CD8-positive, alpha-beta memory T cell (primary cell): ENCODE results near the gene ZGPAT. TPM values are rescaled to one million over a fixed set of nuclear protein-coding genes. Genes with fewer than 3 reads are reported as not detected.

Experiments
- CTCF ChIA-PET: fragments of 350-600 bp; sonication (Branson Sonifier 250); formaldehyde crosslinking; loops from one replicate; lab custom pipeline; 2021; ENCODE audit warnings: antibody characterized with exemption; lab: Charles Lee
- POLR2A ChIA-PET: fragments of 350-600 bp; sonication (Branson Sonifier 250); formaldehyde crosslinking; loops from one replicate; lab custom pipeline; 2021; ENCODE audit warnings: antibody characterized with exemption; lab: Charles Lee
- DNase-seq, 5 donors: peaks; one replicate each; pipeline versions ENCODE4 v3.0.0 to v3.0.0-alpha.2; 2020 to 2022; ENCODE audit warnings: mixed read lengths in 1 of 5
- H3K27ac ChIP-seq: one replicate; pipeline ENCODE4 v1.7.0; 2013; ENCODE audit warnings: low read depth, mild to moderate bottlenecking, low read length, moderate library complexity
- H3K27me3 ChIP-seq: 2 replicates; pipeline ENCODE4 v1.7.0; 2013; ENCODE audit warnings: low read length, mild to moderate bottlenecking; ENCODE audit not compliant: insufficient read depth, poor library complexity, severe bottlenecking
- H3K36me3 ChIP-seq: 2 replicates; pipeline ENCODE4 v1.7.0; 2013; ENCODE audit warnings: mild to moderate bottlenecking, low read length, moderate library complexity; ENCODE audit not compliant: insufficient read depth
- H3K4me1 ChIP-seq: 2 replicates; pipeline ENCODE4 v1.7.0; 2013; ENCODE audit warnings: mild to moderate bottlenecking, low read length, moderate library complexity; ENCODE audit not compliant: insufficient read depth
- H3K4me3 ChIP-seq: 2 replicates; pipeline ENCODE4 v1.7.0; 2013; ENCODE audit warnings: mild to moderate bottlenecking, low read length
- H3K9me3 ChIP-seq: 2 replicates; pipeline ENCODE4 v1.7.0; 2013; ENCODE audit warnings: mild to moderate bottlenecking, low read length
- H3K27ac Mint-ChIP-seq, 8 donors: one replicate each; pipeline ENCODE4 v1.8.0; 2020 to 2021; ENCODE audit warnings: mixed read lengths in 8 of 8, mild to moderate bottlenecking in 6 of 8, inconsistent platforms in 3 of 8, moderate library complexity in 3 of 8
- H3K27me3 Mint-ChIP-seq, 2 donors: one replicate each; pipeline ENCODE4 v1.8.0; 2020 to 2021; ENCODE audit warnings: mixed read lengths in 2 of 2, mild to moderate bottlenecking in 1 of 2, moderate library complexity in 1 of 2
- H3K36me3 Mint-ChIP-seq, 3 donors: one replicate each; pipeline ENCODE4 v1.8.0; 2020 to 2021; ENCODE audit warnings: mixed read lengths in 3 of 3, inconsistent platforms in 1 of 3, mild to moderate bottlenecking in 1 of 3
- H3K4me1 Mint-ChIP-seq, 3 donors: one replicate each; pipeline ENCODE4 v1.8.0; 2020 to 2021; ENCODE audit warnings: mixed read lengths in 3 of 3, inconsistent platforms in 1 of 3, mild to moderate bottlenecking in 1 of 3
- H3K4me3 Mint-ChIP-seq, 7 donors: one replicate each; pipeline ENCODE4 v1.8.0; 2020 to 2021; ENCODE audit warnings: mixed read lengths in 7 of 7, mild to moderate bottlenecking in 6 of 7, moderate library complexity in 4 of 7, inconsistent platforms in 2 of 7
- H3K9me3 Mint-ChIP-seq, 5 donors: one replicate each; pipeline ENCODE4 v1.8.0; 2020 to 2022; ENCODE audit warnings: mixed read lengths in 5 of 5, mild to moderate bottlenecking in 3 of 5, moderate library complexity in 2 of 5, inconsistent platforms in 1 of 5
- polyA plus RNA-seq: library from polyadenylated mRNA; unstranded; fragments of 300-500 nt; fragmentation: Illumina TruSeq; gene quantifications from one replicate; pipeline ENCODE4 v1.2.3, GENCODE V29; 2021
- total RNA-seq, 2 experiments: library from RNA; stranded (reverse); gene quantifications; one replicate each; pipeline ENCODE4 v1.2.3, GENCODE V29; 2021

The ZGPAT gene
- total and polyA plus RNA-seq, 3 experiments from 2014 or later = 29.7 to 77.5 (median 29.9) TPM

DNA sequence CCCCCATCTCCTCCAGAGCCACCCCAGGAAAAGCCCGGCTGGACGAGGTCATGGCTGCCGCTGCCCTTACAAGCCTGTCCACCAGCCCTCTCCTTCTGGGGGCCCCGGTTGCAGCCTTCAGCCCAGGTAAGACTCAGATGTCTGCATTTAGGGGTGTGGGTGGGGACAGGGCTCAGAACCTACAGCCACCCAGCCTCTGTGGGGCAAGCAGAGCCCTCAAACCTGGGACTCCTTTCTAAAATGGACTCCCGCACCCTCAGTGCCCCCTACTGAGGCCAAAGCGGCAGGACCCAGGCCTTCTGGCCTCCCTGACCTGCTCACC, 33.5 kb downstream of the ZGPAT start:
- H3K36me3 Mint-ChIP-seq = peaks cover 0 to 17% (median 0%) of the 10 kb centered on the region in 3 donors
- Histone ChIP-seq H3K9me3 (no peaks in the 10 kb centered on the region), H3K4me1 (peaks cover 19% of the 10 kb centered on the region), H3K27me3 (no peaks in the 10 kb centered on the region), H3K27ac (peak overlapping the region; percentile 38), H3K4me3 (no peak overlapping the region), H3K36me3 (peaks cover 11% of the 10 kb centered on the region)
- ChIA-PET CTCF (interaction anchor here (0.8 to 2.4 kb wide), 5 partner anchors 10 to 46 kb away, joined by 3 to 21 read pairs (median 6); partner anchors contain the start of genes ARFRP1 and ZGPAT), POLR2A (interaction anchor here (0.6 to 1.7 kb wide), 5 partner anchors 9 to 41 kb away, joined by 4 to 16 read pairs (median 5); partner anchors contain the start of genes ARFRP1 and ZGPAT)
- peaks cover 0 to 2% of the 10 kb centered on the region in 2 donors for H3K27me3 Mint-ChIP-seq
- H3K27ac Mint-ChIP-seq = peak overlapping the region in 2 of 8 donors; percentile 33 to 89
- H3K9me3 Mint-ChIP-seq = no peaks in the 10 kb centered on the region
- no peak for DNase-seq
- H3K4me1 Mint-ChIP-seq = peaks cover 1 to 14% (median 4%) of the 10 kb centered on the region in 3 donors
- H3K4me3 Mint-ChIP-seq = peak overlapping the region in 6 of 7 donors; percentile 41 to 87 (median 62)

DNA sequence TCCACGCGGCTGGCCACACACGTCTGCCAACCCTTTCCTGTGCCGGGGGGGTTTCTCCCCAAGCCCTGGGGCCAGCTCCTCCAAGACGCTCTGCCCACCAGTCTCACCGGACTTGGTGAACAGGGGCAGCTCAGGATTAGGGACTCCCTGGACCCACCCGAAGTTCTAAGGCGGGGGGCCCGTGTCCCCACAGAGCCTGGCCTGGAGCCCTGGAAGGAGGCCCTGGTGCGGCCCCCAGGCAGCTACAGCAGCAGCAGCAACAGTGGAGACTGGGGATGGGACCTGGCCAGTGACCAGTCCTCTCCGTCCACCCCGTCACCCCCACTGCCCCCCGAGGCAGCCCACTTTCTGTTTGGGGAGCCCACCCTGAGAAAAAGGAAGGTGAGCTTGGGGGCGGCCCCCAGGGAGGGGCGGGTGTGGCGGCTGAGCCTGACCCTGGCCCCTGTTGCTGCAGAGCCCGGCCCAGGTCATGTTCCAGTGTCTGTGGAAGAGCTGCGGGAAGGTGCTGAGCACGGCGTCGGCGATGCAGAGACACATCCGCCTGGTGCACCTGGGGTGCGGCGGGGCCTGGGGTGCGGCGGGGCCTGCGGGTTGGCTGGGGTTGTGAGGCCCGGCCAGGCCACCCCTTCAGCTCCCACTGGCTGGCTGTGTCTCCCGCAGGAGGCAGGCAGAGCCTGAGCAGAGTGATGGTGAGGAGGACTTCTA, 34.0 kb downstream of the ZGPAT start:
- peaks cover 11% of the 10 kb centered on the region for H3K36me3 ChIP-seq
- H3K9me3 Mint-ChIP-seq = no peaks in the 10 kb centered on the region
- no peaks in the 10 kb centered on the region for H3K27me3 ChIP-seq
- H3K4me1 Mint-ChIP-seq = peaks cover 0 to 9% (median 0%) of the 10 kb centered on the region in 3 donors
- peak overlapping the region in 2 of 8 donors; percentile 33 to 89 for H3K27ac Mint-ChIP-seq
- H3K36me3 Mint-ChIP-seq = peaks cover 0 to 13% (median 0%) of the 10 kb centered on the region in 3 donors
- CTCF ChIA-PET = interaction anchor here (1.3 to 2.4 kb wide), 4 partner anchors 9 to 41 kb away, joined by 3 to 21 read pairs (median 7); partner anchors contain the start of genes ARFRP1 and ZGPAT
- H3K4me3 ChIP-seq = no peak overlapping the region
- no peak overlapping the region for H3K27ac ChIP-seq
- no peaks in the 10 kb centered on the region for H3K27me3 Mint-ChIP-seq
- no peaks in the 10 kb centered on the region for H3K9me3 ChIP-seq
- H3K4me1 ChIP-seq = peaks cover 18% of the 10 kb centered on the region
- H3K4me3 Mint-ChIP-seq = peak overlapping the region in 5 of 7 donors; percentile 41 to 71 (median 56)
- POLR2A ChIA-PET = interaction anchor here (0.6 to 1.7 kb wide), 6 partner anchors 9 to 40 kb away, joined by 4 to 16 read pairs (median 5); partner anchors contain the start of genes ARFRP1 and ZGPAT
- DNase-seq = no peak

DNA sequence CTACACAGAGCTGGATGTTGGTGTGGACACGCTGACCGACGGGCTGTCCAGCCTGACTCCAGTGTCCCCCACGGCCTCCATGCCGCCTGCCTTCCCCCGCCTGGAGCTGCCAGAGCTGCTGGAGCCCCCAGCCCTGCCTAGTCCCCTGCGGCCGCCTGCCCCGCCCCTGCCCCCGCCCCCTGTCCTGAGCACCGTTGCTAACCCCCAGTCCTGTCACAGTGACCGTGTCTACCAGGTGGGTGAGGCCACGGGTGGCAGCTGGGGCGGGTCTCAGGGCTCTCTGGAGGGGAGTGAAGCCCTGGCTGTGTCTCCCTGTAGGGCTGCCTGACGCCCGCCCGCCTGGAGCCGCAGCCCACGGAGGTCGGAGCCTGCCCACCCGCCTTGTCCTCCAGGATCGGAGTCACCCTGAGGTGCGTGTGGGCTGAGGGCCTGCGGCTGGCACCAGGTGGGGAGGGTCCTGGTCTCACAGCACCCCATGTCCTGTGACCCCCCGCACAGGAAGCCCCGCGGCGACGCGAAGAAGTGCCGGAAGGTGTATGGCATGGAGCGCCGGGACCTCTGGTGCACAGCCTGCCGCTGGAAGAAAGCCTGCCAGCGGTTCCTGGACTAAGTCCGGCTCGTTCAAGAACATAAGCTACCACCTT, 34.7 kb downstream of the ZGPAT start:
- ChIA-PET POLR2A (interaction anchor here (1.3 kb wide), 1 partner anchor 35 kb away, joined by 5 read pairs; the partner anchor contains the start of genes ARFRP1 and ZGPAT), CTCF (interaction anchor here (1.3 to 2.4 kb wide), 2 partner anchors 36 to 41 kb away, joined by 4 to 21 read pairs; partner anchors contain the start of genes ARFRP1 and ZGPAT)
- Histone ChIP-seq H3K4me3 (no peak overlapping the region), H3K27me3 (no peaks in the 10 kb centered on the region), H3K4me1 (peaks cover 18% of the 10 kb centered on the region), H3K9me3 (no peaks in the 10 kb centered on the region), H3K36me3 (peaks cover 11% of the 10 kb centered on the region), H3K27ac (no peak overlapping the region)
- Mint-ChIP-seq H3K9me3 (no peaks in the 10 kb centered on the region), H3K27ac (no peak overlapping the region), H3K36me3 (peaks cover 0 to 11% (median 0%) of the 10 kb centered on the region in 3 donors), H3K4me1 (peaks cover 0 to 8% (median 0%) of the 10 kb centered on the region in 3 donors), H3K27me3 (no peaks in the 10 kb centered on the region), H3K4me3 (no peak overlapping the region)
- no peak for DNase-seq

DNA sequence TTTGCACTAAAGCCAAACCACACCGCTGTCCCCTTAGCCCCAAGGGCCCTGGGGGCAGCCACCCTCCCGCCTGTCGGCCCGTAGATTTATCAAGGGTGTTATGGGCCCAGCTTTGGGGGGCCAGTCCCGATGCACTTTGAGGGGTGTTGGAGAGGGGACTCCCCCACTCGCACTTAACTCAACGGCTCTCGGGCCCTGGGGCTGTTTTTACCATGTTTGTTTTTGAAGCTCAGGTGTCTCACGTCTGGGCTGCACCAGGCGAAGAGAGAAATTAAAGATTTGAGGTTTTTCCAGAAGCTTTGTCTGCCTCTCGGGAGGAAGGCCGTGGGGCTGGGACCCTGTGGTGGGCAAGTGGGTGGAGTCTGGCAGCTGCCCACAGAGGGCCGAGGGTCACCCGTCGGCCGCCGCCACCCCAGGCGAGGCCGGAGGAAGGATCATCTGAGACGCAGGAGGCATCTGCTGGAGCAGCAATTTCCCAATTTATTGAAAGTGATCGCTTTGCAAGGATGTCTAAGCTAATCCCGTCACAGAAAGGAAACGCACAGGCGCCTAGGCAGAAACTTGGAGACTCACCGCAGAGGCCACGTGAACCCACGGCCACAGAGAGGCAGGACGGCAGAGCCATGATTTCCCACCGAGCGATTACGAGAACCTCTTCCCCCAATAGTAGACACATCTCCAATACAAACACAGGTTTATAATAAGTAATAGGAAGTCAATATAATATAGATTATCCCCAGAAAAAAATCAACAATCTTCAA, 35.6 kb downstream of the ZGPAT start:
- no peaks in the 10 kb centered on the region for H3K9me3 Mint-ChIP-seq
- peaks cover 0 to 7% (median 0%) of the 10 kb centered on the region in 3 donors for H3K4me1 Mint-ChIP-seq
- POLR2A ChIA-PET = interaction anchor here (0.6 to 1.3 kb wide), 2 partner anchors 15 to 36 kb away, joined by 3 to 5 read pairs; partner anchors contain the start of genes ARFRP1 and ZGPAT
- no peaks in the 10 kb centered on the region for H3K27me3 Mint-ChIP-seq
- peaks cover 14% of the 10 kb centered on the region for H3K4me1 ChIP-seq
- CTCF ChIA-PET = interaction anchor here (1.2 to 1.4 kb wide), 2 partner anchors 8 to 36 kb away, joined by 3 read pairs; partner anchors contain the start of genes ARFRP1 and ZGPAT
- peak overlapping the region in 4 of 8 donors; percentile 35 to 76 (median 63) for H3K27ac Mint-ChIP-seq
- no peak overlapping the region for H3K27ac ChIP-seq
- no peak overlapping the region for H3K4me3 ChIP-seq
- H3K4me3 Mint-ChIP-seq = peak overlapping the region in 2 of 7 donors; percentile 33 to 74
- DNase-seq = no peak
- peaks cover 0 to 11% (median 0%) of the 10 kb centered on the region in 3 donors for H3K36me3 Mint-ChIP-seq
- H3K27me3 ChIP-seq = no peaks in the 10 kb centered on the region
- no peaks in the 10 kb centered on the region for H3K9me3 ChIP-seq
- peaks cover 11% of the 10 kb centered on the region for H3K36me3 ChIP-seq

DNA sequence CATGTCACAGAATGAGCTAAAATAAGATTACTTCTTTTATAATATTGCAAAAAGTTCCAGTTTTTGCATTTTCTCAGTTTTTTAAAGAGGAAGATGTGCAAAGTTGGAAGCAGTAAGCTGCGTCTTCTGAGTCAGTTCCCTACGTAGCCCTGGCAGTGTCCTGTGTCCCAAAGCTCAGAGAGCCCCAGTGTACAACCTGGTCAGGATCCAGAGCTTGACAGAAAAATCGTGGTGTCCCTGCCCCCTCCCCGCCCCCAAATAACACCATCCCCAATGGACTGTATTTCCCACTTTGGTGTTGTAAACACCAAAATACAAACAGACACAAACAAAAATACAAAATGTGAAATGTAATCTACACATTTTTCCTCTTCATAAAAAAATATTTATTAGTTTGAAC, 36.3 kb downstream of the ZGPAT start:
- Mint-ChIP-seq H3K4me3 (no peak overlapping the region), H3K27ac (peak overlapping the region in 1 of 8 donors; percentile 26), H3K36me3 (peaks cover 0 to 11% (median 0%) of the 10 kb centered on the region in 3 donors), H3K9me3 (no peaks in the 10 kb centered on the region), H3K27me3 (no peaks in the 10 kb centered on the region), H3K4me1 (peaks cover 0 to 9% (median 5%) of the 10 kb centered on the region in 3 donors)
- DNase-seq = no peak
- CTCF ChIA-PET = interaction anchor here (1.2 to 1.4 kb wide), 2 partner anchors 8 to 36 kb away, joined by 3 read pairs; partner anchors contain the start of genes ARFRP1 and ZGPAT
- peaks cover 11% of the 10 kb centered on the region for H3K36me3 ChIP-seq
- peaks cover 9% of the 10 kb centered on the region for H3K4me1 ChIP-seq
- H3K27me3 ChIP-seq = no peaks in the 10 kb centered on the region
- POLR2A ChIA-PET = no interaction called here
- H3K9me3 ChIP-seq = no peaks in the 10 kb centered on the region
- no peak overlapping the region for H3K4me3 ChIP-seq
- no peak overlapping the region for H3K27ac ChIP-seq

DNA sequence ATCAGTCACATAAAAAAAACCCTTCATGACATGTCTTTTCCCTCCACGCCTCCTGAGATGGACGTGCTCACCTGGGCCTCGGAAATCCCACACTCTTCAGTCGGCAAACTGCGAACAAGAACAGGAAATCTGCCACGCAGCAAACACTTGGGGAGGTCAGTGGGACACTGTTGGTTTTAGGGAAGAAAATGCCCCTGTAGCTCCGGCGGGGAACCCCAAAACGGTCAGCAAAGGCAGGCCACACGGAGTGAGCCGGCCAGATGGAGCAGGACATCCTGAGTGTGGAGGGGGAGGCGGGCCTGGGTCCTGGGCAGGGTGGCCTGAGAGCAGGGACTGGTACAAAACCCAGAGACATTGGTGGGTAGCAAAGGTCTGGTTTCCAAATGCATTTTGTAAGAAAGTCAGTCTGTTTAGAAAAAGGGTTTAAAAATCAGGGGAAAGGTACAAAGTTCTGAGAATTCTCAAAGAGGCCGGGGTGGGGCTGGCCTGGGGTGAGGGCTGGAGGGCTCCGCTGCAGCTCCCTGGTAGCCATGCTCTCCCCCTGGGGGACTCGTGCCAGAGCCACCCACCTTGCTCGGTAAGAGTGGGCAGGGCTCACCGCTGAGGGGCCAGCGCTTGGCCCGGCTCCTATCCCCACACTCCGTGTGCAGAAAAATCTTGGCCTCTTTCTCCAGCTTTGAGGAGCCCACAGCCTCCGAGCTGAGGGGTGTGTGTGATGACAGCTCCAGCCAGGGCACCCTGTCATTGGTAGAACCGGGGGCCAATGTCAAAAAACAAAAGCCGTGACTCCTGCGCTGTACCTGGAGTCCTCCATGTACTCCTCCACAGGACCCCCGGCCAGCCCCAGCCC, 37.0 kb downstream of the ZGPAT start:
- H3K9me3 Mint-ChIP-seq = no peaks in the 10 kb centered on the region

More for the DNA sequence above, 37.0 kb downstream of the ZGPAT start:
- peaks cover 11% of the 10 kb centered on the region for H3K36me3 ChIP-seq
- Mint-ChIP-seq H3K27me3 (no peaks in the 10 kb centered on the region), H3K36me3 (peaks cover 0 to 11% (median 0%) of the 10 kb centered on the region in 3 donors), H3K4me1 (peaks cover 0 to 13% (median 8%) of the 10 kb centered on the region in 3 donors), H3K4me3 (no peak overlapping the region), H3K27ac (no peak overlapping the region)
- H3K27ac ChIP-seq = no peak overlapping the region
- peaks cover 12% of the 10 kb centered on the region for H3K4me1 ChIP-seq
- no peaks in the 10 kb centered on the region for H3K27me3 ChIP-seq
- no peak overlapping the region for H3K4me3 ChIP-seq
- no peaks in the 10 kb centered on the region for H3K9me3 ChIP-seq
- ChIA-PET POLR2A (interaction anchor here (1.0 to 1.8 kb wide), 2 partner anchors 9 to 192 kb away, joined by 3 to 6 read pairs; partner anchors contain the start of gene LIME1), CTCF (interaction anchor here (0.7 to 1.4 kb wide), 3 partner anchors 9 to 207 kb away, joined by 3 to 4 read pairs (median 3); partner anchors contain the start of genes ARFRP1 and ZGPAT)
- DNase-seq = no peak
